8988T (cell line): ENCODE data around the gene PRR14.

Experiments used
- DNase-seq: peaks from one replicate; pipeline ENCODE4 v3.0.0; 2011

PRR14 gene

GRCh38 chr16:30660424-30661261 lies 9.9 kb downstream of the PRR14 start:
- DNase-seq, result no peak

- DNase-seq, result no peak
Measured at GRCh38 chr16:30662449-30662848, 11.7 kb downstream of the PRR14 start.

GRCh38 chr16:30663038-30663437 lies 12.3 kb downstream of the PRR14 start:
- no peak for DNase-seq

GRCh38 chr16:30663820-30664219 lies 13.1 kb downstream of the PRR14 start:
- DNase-seq, result no peak

GRCh38 chr16:30664616-30665109 lies 13.9 kb downstream of the PRR14 start:
- no peak for DNase-seq

GRCh38 chr16:30665155-30665829 lies 14.5 kb downstream of the PRR14 start:
- DNase-seq, result no peak

GRCh38 chr16:30665830-30666190 lies 15.1 kb downstream of the PRR14 start:
- DNase-seq, result no peak

- DNase-seq, result no peak
Measured at GRCh38 chr16:30666681-30667080, 15.9 kb downstream of the PRR14 start.

- DNase-seq, result no peak
Measured at GRCh38 chr16:30667361-30667905, 16.7 kb downstream of the PRR14 start.

- DNase-seq, result no peak
Measured at GRCh38 chr16:30668393-30668792, 17.6 kb downstream of the PRR14 start.

- DNase-seq, result no peak
Measured at GRCh38 chr16:30669026-30669902, 18.5 kb downstream of the PRR14 start.

- DNase-seq, result no peak
Measured at GRCh38 chr16:30669903-30670824, 19.4 kb downstream of the PRR14 start.

GRCh38 chr16:30675143-30675542 lies 24.4 kb downstream of the PRR14 start:
- DNase-seq, result no peak

GRCh38 chr16:30677931-30678585 lies 27.3 kb downstream of the PRR14 start:
- DNase-seq, result no peak

- no peak for DNase-seq
Measured at GRCh38 chr16:30678586-30678970, 27.8 kb downstream of the PRR14 start.

GRCh38 chr16:30680326-30680725 lies 29.6 kb downstream of the PRR14 start:
- DNase-seq, result no peak

GRCh38 chr16:30688701-30689100 lies 37.9 kb downstream of the PRR14 start:
- DNase-seq, result no peak

- DNase-seq, result no peak
Measured at GRCh38 chr16:30691907-30692306, 41.1 kb downstream of the PRR14 start.

GRCh38 chr16:30692396-30693064 lies 41.8 kb downstream of the PRR14 start:
- no peak for DNase-seq

- DNase-seq, result no peak
Measured at GRCh38 chr16:30694926-30695693, 44.4 kb downstream of the PRR14 start.
